Kasumi-1 (cell line): ENCODE measurements around the gene OBSL1.

Experiments
- DNase-seq, 2 experiments: peaks; one replicate each; lab custom pipeline; 2025; lab: John Stamatoyannopoulos, UW

The OBSL1 gene

GRCh38 chr2:219565130-219566080, 5.9 kb downstream of the OBSL1 start:
- no peak for DNase-seq

GRCh38 chr2:219563271-219563928, 7.9 kb downstream of the OBSL1 start:
- DNase-seq, result no peak

GRCh38 chr2:219562049-219563020, 9.0 kb downstream of the OBSL1 start:
- no peak for DNase-seq

- DNase-seq, result no peak
These were observed 9.9 kb downstream of the OBSL1 start for GRCh38 chr2:219561179-219562048.

GRCh38 chr2:219560893-219561178, 10.5 kb downstream of the OBSL1 start:
- DNase-seq, result no peak

- DNase-seq, result no peak
These were observed 11.1 kb downstream of the OBSL1 start for GRCh38 chr2:219560037-219560892.

GRCh38 chr2:219559156-219559915, 12.0 kb downstream of the OBSL1 start:
- no peak for DNase-seq

- DNase-seq, result no peak
These were observed 13.3 kb downstream of the OBSL1 start for GRCh38 chr2:219557791-219558785.

- no peak for DNase-seq
These were observed 14.0 kb downstream of the OBSL1 start for GRCh38 chr2:219557320-219557719.

GRCh38 chr2:219556413-219556812, 14.9 kb downstream of the OBSL1 start:
- no peak for DNase-seq

GRCh38 chr2:219555956-219556355, 15.4 kb downstream of the OBSL1 start:
- DNase-seq, result no peak

GRCh38 chr2:219554350-219554749, 17.0 kb downstream of the OBSL1 start:
- DNase-seq, result no peak

- DNase-seq, result no peak
These were observed 17.8 kb downstream of the OBSL1 start for GRCh38 chr2:219553463-219553963.

GRCh38 chr2:219553168-219553417, 18.2 kb downstream of the OBSL1 start:
- DNase-seq, result no peak

- no peak for DNase-seq
These were observed 18.8 kb downstream of the OBSL1 start for GRCh38 chr2:219552382-219553167.

GRCh38 chr2:219551441-219552381, 19.6 kb downstream of the OBSL1 start:
- DNase-seq, result no peak
